HG02981 (cell line): ENCODE data around the gene RALB.
"Not testable (repeated sequence)": the region's sequence is repeated elsewhere in the genome, so short reads cannot be mapped to it uniquely, and the experiment has no call there.

Source experiments
- ATAC-seq: cut with Tn5 transposase; IDR thresholded peaks from one replicate; pipeline ENCODE4 v1.9.1; 2021; ENCODE audit warnings: mild to moderate bottlenecking, moderate library complexity; ENCODE audit not compliant: unreplicated experiment

RALB gene

GRCh38 chr2:120290737-120291136 lies 38.1 kb downstream of the RALB start:
- no peak for ATAC-seq

DNA sequence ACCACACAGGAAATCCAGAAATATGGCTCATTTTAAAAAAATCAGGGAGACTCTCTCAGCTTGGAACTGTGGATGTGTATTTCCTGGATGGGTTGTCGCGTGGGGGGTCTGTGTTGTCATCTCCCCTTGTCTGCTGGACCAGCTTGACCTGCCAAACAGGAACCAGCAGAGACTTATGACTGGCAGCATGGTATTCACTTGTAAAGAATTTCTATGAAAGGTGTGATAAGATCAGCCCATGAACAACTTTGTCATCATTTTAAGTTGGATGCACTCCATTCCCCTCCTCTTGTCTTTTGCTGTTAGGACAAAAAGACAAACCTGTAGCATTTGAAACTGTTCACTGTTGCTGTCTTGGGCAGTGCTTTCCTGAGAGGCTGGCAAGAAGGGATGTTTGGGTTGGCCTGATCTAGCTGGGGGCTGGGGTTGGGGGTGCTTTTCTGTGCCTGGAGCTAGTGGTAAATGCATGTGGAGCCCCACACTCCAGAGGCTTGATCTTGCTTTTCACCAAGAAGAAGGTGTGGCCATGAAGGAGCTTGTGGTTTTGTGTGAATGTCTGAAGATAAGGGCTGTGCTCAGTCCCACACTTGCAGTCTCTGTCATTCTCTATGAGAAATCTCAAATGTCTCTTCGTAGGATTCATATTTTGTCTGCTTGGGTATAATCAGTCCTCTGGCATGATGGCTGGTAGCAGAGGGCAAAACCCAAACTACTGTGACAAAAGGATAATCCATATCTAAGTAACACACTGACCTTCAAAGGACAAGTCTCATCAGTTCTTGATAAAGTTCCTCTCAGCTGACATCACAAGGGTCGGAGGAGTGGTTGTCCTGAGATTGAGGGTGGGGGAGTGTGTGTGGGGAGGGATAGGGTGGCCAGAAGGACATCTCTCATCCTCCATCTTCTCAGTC lies 39.0 kb downstream of the RALB start:
- no peak for ATAC-seq

- no peak for ATAC-seq
These were observed 40.7 kb downstream of the RALB start for GRCh38 chr2:120293096-120294007.

GRCh38 chr2:120294008-120294340 lies 41.3 kb downstream of the RALB start:
- peak; percentile 96 for ATAC-seq

DNA sequence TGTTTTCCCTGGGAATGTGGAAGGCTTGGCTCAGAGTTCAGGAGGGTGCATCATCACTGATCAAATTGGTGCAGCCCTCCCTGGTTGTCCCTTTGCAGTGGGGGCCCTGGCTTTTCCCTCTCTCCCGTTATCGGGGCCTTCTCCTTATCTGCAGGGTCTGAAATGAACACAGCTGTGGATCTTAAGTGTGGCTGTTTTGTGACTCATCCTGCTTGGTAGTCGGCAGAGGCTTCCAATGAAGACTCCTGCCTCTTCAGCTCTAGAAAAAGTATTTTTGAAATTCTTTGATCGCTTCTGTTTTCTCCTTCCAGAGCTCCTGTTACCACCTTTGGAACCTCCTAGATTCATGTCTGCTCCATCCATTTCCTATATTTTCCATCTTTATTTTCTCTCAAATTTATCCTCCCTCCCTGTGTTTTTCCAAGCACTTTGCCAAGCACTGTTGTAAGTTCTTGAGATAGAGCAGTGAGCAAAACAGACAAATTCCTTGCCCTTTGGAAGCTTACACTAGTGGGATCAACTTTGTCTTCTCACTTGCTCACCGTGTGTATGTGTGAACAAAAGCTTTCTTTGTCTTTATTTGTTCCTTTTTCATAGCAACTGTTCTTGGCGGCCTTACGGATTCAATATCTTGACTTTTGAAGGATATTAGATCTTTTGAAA lies 45.7 kb downstream of the RALB start:
- no peak for ATAC-seq

- no peak for ATAC-seq
These were observed 46.4 kb downstream of the RALB start for GRCh38 chr2:120299004-120299403.

- ATAC-seq: no peak
These were observed 46.9 kb downstream of the RALB start for GRCh38 chr2:120299561-120299960.

- ATAC-seq: no peak
These were observed 47.7 kb downstream of the RALB start for GRCh38 chr2:120300385-120300784.

DNA sequence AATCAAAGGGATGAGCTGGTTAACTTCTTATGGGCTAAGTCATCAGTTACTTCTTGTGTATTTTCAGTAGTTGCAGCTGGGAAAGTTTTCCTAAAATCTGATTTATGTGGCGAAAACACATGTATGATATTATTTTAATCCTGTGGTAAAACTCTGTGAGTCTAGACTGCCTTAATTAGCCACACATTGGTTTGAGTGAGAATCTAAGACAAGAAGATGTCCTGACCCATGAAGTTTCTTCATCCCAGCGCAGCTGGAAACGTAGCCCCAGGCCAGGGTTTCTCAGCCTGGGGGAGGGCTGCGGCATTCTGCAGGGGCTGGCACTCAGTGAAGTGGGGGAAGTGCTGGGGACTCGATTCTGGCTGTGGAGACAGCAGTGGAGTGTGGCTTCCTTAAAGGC lies 48.6 kb downstream of the RALB start:
- ATAC-seq: no peak

- ATAC-seq: no peak
These were observed 49.6 kb downstream of the RALB start for GRCh38 chr2:120302301-120302700.

DNA sequence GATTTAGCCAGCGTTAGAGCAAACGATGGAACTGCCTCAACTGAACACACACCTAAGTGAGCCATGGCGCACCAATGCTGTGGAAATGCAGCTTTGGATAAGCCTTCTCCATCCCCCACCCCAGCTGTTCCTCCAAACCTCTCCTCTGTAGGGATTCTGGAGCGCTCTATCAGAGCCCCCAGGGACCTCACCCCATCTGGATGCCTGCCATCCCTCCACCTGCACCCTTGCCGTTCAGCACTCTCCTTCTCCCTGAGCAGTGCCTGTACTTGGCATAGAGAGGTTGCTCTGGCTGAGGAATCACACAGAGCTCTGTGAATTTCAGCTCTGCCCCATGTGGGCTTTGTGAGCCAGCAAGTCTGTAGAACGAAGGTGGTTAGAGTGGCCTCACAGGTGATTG lies 50.5 kb downstream of the RALB start:
- no peak for ATAC-seq

DNA sequence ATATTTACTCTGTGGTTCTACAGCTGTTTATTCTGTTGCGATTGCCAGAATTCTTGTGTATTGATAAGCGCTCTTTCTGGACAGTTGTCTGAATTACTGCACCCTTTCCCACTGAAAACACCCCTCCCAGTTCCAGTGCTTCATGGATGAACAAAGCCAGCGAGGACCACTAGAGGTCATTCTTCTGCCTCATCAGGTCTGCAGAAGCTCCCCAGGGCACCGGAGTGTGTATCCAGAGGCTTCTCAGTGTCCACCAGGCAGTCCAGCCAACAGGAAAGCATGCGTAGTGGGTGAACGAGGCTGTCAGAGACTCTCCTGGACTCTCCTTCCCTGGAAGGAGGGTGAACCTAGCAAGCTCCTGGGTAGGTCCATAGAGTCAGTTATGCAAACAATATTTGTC lies 52.6 kb downstream of the RALB start:
- ATAC-seq: no peak

- no peak for ATAC-seq
These were observed 53.4 kb downstream of the RALB start for GRCh38 chr2:120305937-120306490.

DNA sequence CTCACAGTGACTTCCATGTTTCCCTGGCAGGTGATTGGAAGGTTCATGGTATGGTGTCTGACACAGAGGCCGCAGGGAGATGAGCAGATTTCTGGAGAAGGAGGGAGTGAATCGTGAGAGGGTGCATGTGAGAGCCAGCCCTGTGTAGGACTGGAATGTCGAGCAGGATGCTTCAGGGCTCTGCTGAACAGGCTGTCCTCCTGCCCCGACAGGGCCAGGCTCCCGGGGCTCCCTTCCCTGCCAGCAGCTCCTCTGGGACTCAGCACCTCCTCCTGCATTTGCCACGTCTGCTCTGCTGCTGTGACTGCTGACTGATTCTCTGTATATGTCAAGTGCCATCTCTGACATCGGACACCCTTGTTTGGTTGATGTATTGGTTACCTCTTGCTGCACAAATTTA lies 54.8 kb downstream of the RALB start:
- ATAC-seq: no peak

- ATAC-seq: peak; percentile 41
These were observed 55.6 kb downstream of the RALB start for GRCh38 chr2:120308038-120308910.

DNA sequence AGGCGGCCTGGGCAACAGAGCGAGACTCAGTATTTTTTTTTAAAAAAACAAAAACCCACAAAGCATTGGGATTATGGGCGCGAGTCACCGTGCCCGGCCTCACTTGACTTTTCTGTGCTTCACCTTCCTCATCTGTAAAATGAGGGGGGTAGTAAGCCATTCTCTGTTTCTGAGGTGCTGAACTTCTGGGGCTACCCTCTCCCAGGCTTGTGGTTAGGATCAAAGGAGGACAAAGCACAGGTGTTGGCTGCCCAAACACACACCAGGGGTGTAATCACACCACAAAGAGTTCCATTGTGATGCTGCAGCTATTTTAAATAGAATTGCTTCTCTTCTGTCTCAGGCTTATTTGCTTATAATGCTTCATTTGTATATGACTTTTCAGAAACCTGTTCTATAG lies 57.5 kb downstream of the RALB start:
- no peak for ATAC-seq

DNA sequence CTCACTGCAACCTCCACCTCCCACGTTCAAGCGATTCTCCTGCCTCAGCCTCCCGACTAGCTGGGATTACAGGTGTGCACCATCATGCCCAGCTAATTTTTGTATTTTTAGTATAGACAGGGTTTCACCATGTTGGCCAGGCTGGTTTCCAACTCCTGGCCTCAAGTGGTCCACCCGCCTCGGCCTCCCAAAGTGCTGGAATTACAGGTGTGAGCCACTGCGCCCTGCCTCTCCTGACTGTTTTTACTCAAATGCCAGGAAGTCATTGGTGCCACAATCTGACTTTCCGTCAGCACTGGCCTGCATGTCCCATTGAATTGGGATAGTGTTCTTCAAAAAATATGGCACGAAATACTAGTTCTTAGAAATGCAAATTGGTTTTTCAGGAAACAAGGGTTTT lies 58.2 kb downstream of the RALB start:
- ATAC-seq: not testable (repeated sequence)

DNA sequence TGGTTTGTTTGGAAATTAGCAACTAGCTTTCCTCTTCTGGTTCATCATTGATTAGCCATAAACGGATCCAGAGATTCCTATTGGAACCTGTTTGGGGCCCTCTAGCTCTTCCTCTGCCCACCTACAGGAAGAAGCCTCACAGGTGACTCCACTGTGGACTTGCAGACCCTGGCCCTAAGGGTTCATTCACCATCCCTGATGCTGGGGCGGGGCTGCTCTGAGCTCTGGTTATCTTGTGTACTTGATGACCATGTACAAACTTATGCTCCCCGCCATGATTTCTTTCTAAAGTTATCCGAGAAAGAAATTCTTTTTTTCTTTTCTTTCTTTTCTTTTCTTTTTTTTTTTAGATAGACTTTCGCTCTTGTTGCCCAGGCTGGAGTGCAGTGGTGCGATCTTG lies 59.4 kb downstream of the RALB start:
- no peak for ATAC-seq

DNA sequence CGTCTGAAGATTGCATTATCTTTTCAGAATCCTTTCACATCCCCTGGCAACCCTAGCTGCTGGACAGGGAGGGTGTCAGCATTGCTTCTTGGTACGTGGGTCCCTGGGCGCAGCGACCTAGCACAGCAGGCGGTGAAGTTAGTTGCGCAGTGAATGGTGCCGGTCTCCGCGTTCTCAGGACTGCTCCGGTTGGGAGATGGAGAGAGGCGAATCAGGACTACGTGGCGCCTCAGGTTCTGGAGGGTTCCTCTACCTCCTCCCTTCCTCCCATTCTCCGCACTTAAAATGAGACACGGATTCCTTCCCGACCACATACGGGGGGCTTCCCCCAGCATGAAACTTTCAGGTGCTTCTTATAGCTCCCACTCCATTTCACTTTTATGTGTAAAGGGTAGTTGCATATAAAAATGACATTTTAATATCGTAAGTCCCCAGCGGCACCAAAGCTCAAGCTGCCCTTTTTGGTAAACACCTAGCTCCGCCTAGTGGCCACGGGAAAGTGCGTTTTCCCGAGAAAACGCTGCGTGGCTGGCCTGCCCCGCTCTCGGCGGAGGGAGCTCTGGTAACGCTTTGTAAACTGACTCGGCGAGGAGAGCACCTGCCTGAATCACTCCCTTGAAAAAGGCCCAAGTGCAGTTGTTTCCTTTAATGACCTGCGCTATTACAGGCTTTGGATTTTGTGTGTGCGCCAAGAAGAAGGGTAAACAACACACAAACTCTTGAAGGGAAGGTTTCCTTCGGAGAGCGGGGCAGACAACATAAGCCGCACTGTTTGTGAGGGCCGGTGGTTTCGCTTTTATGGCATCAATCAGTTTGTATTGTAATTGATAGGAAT lies 60.4 kb downstream of the RALB start:
- peak; percentile 33 for ATAC-seq
